ENCODE data around the gene SGSH. TPM values are rescaled to one million over a fixed set of nuclear protein-coding genes. Genes with fewer than 3 reads are reported as not detected.

SGSH gene
- total RNA-seq, 3 donors from 2014 or later (not counting 1 experiment from before 2014, with no cell fraction given) = 73.4 to 96.5 (median 74.1) TPM

- H3K36me3 ChIP-seq (ENCODE audit: control insufficient read depth, insufficient read depth, low read length) = no peaks in the 10 kb centered on the region
- DNase-seq = no peak
- no peaks in the 10 kb centered on the region for H3K4me1 Mint-ChIP-seq
- no peak for TF ChIP-seq CTCF (IDR thresholded peaks at IDR 0.05)
- no peaks in the 10 kb centered on the region for H3K27me3 ChIP-seq (ENCODE audit: control insufficient read depth, insufficient read depth, low read length)
- H3K27ac ChIP-seq (ENCODE audit: low read length) = no peak overlapping the region
- no peaks in the 10 kb centered on the region for H3K36me3 Mint-ChIP-seq
- no peaks in the 10 kb centered on the region for H3K9me3 Mint-ChIP-seq
- H3K4me1 ChIP-seq (ENCODE audit: control insufficient read depth, insufficient read depth, low read length) = no peaks in the 10 kb centered on the region
- no peak overlapping the region for H3K4me3 Mint-ChIP-seq
- intact Hi-C loops (cut with micrococcal nuclease) = no loop called here
- no peaks in the 10 kb centered on the region for H3K9me3 ChIP-seq (ENCODE audit: control insufficient read depth, insufficient read depth, low read length)
- no peak for ATAC-seq
- H3K27me3 Mint-ChIP-seq (ENCODE audit: low read depth in 2 of 2) = peaks cover 0 to 7% of the 10 kb centered on the region in 2 donors
- 87% methylated on average over 7 of the region's 7 CpGs for WGBS (ENCODE audit: insufficient coverage)
- no peak overlapping the region for H3K4me3 ChIP-seq (ENCODE audit: low read length)
- H3K27ac Mint-ChIP-seq = no peak overlapping the region
Observed at GRCh38 chr17:80171681-80172080, 48.5 kb downstream of the SGSH start.

GRCh38 chr17:80169784-80170500 is 50.2 kb downstream of the SGSH start, which contains the start of gene CARD14:
TSS of gene CARD14 (plus strand) at chr17:80170030. CDS start at chr17:80181439, 11,409 bp downstream.
- H3K4me1 Mint-ChIP-seq = no peaks in the 10 kb centered on the region
- WGBS (ENCODE audit: insufficient coverage) = 89% methylated on average over 18 of the region's 19 CpGs
- H3K27ac Mint-ChIP-seq = no peak within 1 kb of the TSS
- intact Hi-C loops (cut with micrococcal nuclease) = no loop called here
- no peaks in the 10 kb centered on the region for H3K9me3 ChIP-seq (ENCODE audit: control insufficient read depth, insufficient read depth, low read length)
- H3K4me1 ChIP-seq (ENCODE audit: control insufficient read depth, insufficient read depth, low read length) = no peaks in the 10 kb centered on the region
- no peak within 1 kb of the TSS for H3K4me3 ChIP-seq (ENCODE audit: low read length)
- no peaks in the 10 kb centered on the region for H3K36me3 ChIP-seq (ENCODE audit: control insufficient read depth, insufficient read depth, low read length)
- no peaks in the 10 kb centered on the region for H3K36me3 Mint-ChIP-seq
- no peak for TF ChIP-seq CTCF (IDR thresholded peaks at IDR 0.05)
- no peaks in the 10 kb centered on the region for H3K27me3 ChIP-seq (ENCODE audit: control insufficient read depth, insufficient read depth, low read length)
- ATAC-seq (no peak), DNase-seq (no peak)
- H3K27ac ChIP-seq (ENCODE audit: low read length) = no peak within 1 kb of the TSS
- peaks cover 0 to 3% of the 10 kb centered on the region in 2 donors for H3K27me3 Mint-ChIP-seq (ENCODE audit: low read depth in 2 of 2)
- no peaks in the 10 kb centered on the region for H3K9me3 Mint-ChIP-seq
- H3K4me3 Mint-ChIP-seq = no peak within 1 kb of the TSS

GRCh38 chr17:80169107-80169506 is 51.0 kb downstream of the SGSH start:
- no peak for TF ChIP-seq CTCF (IDR thresholded peaks at IDR 0.05)
- intact Hi-C loops (cut with micrococcal nuclease) = no loop called here
- Histone ChIP-seq H3K27me3 (ENCODE audit: control insufficient read depth, insufficient read depth, low read length) (no peaks in the 10 kb centered on the region), H3K36me3 (ENCODE audit: control insufficient read depth, insufficient read depth, low read length) (no peaks in the 10 kb centered on the region), H3K4me1 (ENCODE audit: control insufficient read depth, insufficient read depth, low read length) (no peaks in the 10 kb centered on the region), H3K9me3 (ENCODE audit: control insufficient read depth, insufficient read depth, low read length) (no peaks in the 10 kb centered on the region), H3K4me3 (ENCODE audit: low read length) (no peak overlapping the region), H3K27ac (ENCODE audit: low read length) (no peak overlapping the region)
- no peaks in the 10 kb centered on the region for H3K4me1 Mint-ChIP-seq
- peaks cover 0 to 3% of the 10 kb centered on the region in 2 donors for H3K27me3 Mint-ChIP-seq (ENCODE audit: low read depth in 2 of 2)
- WGBS (ENCODE audit: insufficient coverage) = 94% methylated on average over 5 of the region's 5 CpGs
- DNase-seq (no peak), ATAC-seq (no peak)
- no peak overlapping the region for H3K27ac Mint-ChIP-seq
- H3K4me3 Mint-ChIP-seq = no peak overlapping the region
- H3K9me3 Mint-ChIP-seq = no peaks in the 10 kb centered on the region
- H3K36me3 Mint-ChIP-seq = no peaks in the 10 kb centered on the region

GRCh38 chr17:80168371-80168770 is 51.8 kb downstream of the SGSH start:
- H3K27me3 Mint-ChIP-seq (ENCODE audit: low read depth in 2 of 2) = peaks cover 0 to 3% of the 10 kb centered on the region in 2 donors
- no peaks in the 10 kb centered on the region for H3K4me1 ChIP-seq (ENCODE audit: control insufficient read depth, insufficient read depth, low read length)
- H3K9me3 ChIP-seq (ENCODE audit: control insufficient read depth, insufficient read depth, low read length) = no peaks in the 10 kb centered on the region
- H3K4me1 Mint-ChIP-seq = no peaks in the 10 kb centered on the region
- 93% methylated on average over 5 of the region's 5 CpGs for WGBS (ENCODE audit: insufficient coverage)
- H3K4me3 ChIP-seq (ENCODE audit: low read length) = no peak overlapping the region
- no peaks in the 10 kb centered on the region for H3K9me3 Mint-ChIP-seq
- no peaks in the 10 kb centered on the region for H3K36me3 Mint-ChIP-seq
- H3K27ac Mint-ChIP-seq = no peak overlapping the region
- intact Hi-C loops (cut with micrococcal nuclease) = no loop called here
- no peaks in the 10 kb centered on the region for H3K36me3 ChIP-seq (ENCODE audit: control insufficient read depth, insufficient read depth, low read length)
- DNase-seq (no peak), ATAC-seq (no peak)
- H3K4me3 Mint-ChIP-seq = no peak overlapping the region
- no peak for TF ChIP-seq CTCF (IDR thresholded peaks at IDR 0.05)
- H3K27me3 ChIP-seq (ENCODE audit: control insufficient read depth, insufficient read depth, low read length) = no peaks in the 10 kb centered on the region
- no peak overlapping the region for H3K27ac ChIP-seq (ENCODE audit: low read length)

All from natural killer cell (primary cell).